Stimulated activated CD4-positive, alpha-beta T cell treated with anti-CD3 and anti-CD28 coated beads, Interleukin-4, amount 100 ng/mL, for 4 hours (primary cell): ENCODE results near the gene EAPP.
"Not testable (repeated sequence)": the region's sequence is repeated elsewhere in the genome, so short reads cannot be mapped to it uniquely, and the experiment has no call there.

Experiments used
- DNase-seq, 2 experiments: peaks; one replicate each; pipeline ENCODE4 v3.0.0-alpha.2; 2020

Gene EAPP

DNA sequence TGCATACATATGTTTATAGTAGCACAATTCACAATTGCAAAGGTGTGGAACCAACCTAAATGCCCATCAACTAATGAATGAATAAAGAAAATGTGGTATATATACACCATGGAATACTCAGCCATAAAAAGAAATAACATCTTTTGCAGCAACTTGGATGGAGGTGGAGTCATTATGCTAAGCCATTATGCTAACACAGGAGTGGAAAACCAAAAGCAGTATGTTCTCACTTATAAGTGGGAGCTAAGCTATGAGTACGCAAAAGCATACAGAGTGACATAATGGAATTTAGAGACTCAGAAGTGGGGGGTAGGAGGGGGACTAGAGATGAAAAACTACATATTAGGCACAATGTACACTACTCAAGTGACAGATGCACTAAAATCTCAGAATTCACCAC, 61.2 kb downstream of the EAPP start:
- no peak for DNase-seq

DNA sequence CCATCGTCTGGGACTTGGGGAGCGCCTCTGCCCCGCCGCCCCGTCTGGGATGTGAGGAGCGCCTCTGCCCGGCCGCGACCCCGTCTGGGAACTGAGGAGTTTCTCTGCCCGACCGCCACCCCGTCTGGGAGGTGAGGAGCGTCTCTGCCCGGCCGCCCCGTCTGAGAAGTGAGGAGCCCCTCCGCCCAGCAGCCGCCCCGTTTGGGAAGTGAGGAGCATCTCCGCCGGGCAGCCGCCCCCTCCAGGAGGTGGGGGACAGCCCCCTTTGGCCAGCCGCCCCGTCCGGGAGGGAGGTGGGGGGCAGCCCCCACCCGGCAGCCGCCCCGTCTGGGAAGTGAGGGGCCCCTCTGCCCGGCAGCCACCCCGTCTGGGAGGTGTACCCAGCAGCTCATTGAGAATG, 63.5 kb downstream of the EAPP start:
- not testable (repeated sequence) for DNase-seq

DNA sequence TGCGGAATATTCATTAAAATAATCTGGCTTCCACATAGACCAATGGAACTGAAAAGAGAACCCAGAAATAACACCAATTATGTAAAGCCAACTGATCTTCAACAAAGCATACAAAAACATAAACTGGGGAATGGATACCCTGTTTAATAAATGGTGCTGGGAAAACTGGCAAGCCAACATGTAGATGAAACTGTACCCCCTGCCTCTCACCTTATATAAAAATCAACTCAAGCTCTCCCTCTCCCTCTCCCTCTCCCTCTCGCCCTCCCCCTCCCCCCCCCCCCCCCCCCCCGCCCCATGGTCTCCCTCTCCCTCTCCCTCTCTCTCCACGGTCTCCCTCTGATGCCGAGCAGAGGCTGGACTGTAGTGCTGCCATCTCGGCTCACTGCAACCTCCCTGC, 64.3 kb downstream of the EAPP start:
- no peak for DNase-seq

- no peak for DNase-seq
These were observed 65.3 kb downstream of the EAPP start for GRCh38 chr14:34474187-34474679.

GRCh38 chr14:34472706-34473279, 66.7 kb downstream of the EAPP start:
- no peak for DNase-seq

- DNase-seq, result no peak
These were observed 69.2 kb downstream of the EAPP start for GRCh38 chr14:34470319-34470718.

DNA sequence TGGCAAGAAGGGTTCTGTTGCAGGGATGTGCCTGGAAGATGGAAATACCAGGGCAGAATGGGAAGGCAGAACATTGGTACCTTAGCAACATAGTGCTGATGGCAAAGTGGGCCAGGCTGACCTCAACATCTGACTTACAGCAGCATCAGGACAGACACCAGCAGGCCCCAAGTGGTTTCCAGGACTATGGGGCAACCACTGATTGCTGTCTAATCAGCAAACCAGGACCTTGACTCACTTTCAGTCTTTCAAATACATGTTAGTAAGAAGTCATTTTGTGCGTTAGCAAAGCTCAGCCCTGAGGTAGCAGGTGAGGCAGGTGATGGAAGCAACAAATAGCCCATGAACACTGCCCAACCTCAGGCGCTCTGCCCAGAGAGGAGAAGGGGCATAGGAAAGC, 72.8 kb downstream of the EAPP start:
- no peak for DNase-seq
